ENCODE results near the gene SPG7. TPM values are rescaled to one million over a fixed set of nuclear protein-coding genes. Genes with fewer than 3 reads are reported as not detected.

SPG7 gene
- total and polyA plus RNA-seq, 5 experiments from 2014 or later = 44.8 to 169 (median 58.2) TPM

DNA sequence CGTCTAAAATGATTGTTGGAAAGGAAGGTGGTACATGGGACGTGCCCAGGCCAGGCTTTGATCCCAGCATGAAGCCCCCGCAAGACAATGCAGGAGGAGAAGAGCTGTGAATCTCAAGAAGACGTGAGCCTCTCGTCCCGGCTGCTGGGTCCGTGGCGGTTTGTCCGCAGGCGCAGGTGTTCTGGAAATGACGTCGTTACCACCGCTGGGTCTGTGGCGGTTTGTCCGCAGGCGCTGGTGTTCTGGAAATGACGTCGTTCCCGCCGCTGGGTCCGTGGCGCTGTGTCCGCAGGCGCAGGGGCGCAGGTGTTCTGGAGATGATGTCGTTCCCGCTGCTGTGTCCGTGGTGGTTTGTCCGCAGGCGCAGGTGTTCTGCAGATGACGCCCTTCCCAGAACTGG is 14.1 kb downstream of the SPG7 start:
- POLR2A ChIA-PET = no interaction called here
- Mint-ChIP-seq H3K27me3 (no peaks in the 10 kb centered on the region), H3K27ac (no peak overlapping the region), H3K9me3 (no peaks in the 10 kb centered on the region), H3K36me3 (peaks cover 0 to 92% (median 27%) of the 10 kb centered on the region in 3 donors), H3K4me1 (peaks cover 7 to 16% (median 9%) of the 10 kb centered on the region in 4 donors), H3K4me3 (no peak overlapping the region)
- no peak for ATAC-seq
- no peak for DNase-seq

DNA sequence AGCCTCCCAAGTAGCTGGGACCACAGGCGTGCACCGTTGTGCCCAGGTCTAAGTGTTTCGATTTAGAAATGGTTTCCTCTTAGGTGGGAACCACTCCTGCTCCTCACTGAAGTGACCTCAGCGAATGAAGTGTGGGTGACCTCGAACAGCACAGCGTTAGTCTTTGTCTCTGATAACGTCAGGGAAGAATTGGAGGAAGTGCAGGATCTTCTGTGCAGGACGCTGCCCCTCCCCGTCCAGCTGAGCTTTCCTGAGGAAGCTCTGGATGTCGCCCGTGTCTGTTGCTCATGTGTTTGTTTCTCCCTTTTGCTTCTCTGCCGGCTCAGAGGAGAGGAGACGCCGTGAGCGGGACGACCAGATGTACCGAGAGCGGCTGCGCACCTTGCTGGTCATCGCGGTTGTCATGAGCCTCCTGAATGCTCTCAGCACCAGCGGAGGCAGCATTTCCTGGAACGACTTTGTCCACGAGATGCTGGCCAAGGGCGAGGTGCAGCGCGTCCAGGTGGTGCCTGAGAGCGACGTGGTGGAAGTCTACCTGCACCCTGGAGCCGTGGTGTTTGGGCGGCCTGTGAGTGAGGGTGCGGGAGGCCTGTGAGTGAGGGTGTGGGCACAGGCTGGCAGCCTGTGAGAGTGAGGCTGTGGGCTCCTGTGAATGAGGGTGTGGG is 15.6 kb downstream of the SPG7 start:
- H3K9me3 Mint-ChIP-seq = no peaks in the 10 kb centered on the region
- POLR2A ChIA-PET = interaction anchor here (0.8 kb wide), 1 partner anchor 10 kb away, joined by 3 read pairs; no protein-coding TSS in a partner anchor
- H3K27ac Mint-ChIP-seq = no peak overlapping the region
- no peak for DNase-seq
- ATAC-seq = no peak
- H3K4me1 Mint-ChIP-seq = peaks cover 0 to 9% (median 7%) of the 10 kb centered on the region in 4 donors
- H3K36me3 Mint-ChIP-seq = peaks cover 0 to 91% (median 17%) of the 10 kb centered on the region in 3 donors
- H3K27me3 Mint-ChIP-seq = no peaks in the 10 kb centered on the region
- H3K4me3 Mint-ChIP-seq = no peak overlapping the region

DNA sequence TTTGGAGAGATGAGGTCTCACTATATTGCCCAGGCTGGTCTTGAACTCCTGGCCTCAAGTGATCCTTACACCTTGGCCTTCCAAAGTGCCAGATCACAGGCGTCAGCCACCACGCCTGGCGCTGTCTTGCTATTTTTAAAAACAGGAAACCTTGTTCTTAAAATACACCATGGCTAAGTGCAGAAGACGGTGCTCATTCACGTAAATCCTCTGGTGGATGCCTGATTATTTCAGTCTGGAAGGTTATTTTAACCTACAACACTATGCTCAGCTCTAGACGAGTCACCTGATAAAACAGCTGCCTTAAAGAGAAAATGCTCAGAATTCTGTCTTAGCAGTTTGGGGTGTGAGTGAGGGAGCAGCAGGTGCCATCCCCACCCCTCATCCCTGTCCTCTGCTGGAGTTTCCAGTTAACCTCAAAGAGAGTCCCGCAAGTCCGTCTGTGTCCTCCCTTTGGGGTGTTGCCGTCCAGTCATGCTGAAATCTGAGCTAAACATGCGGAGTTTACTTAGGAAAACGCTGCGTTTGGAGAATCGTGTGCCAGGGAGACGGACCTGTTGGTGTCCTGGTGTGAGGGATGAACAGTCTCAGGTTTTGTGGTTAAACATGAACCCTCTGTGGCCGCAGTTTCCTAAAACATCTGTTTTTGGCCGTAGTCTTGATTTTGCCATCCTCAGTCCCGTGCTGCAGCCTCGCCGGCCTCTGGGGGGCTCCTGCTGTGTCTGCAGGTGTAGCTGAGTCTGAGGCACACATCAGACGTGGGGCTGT is 17.1 kb downstream of the SPG7 start:
- POLR2A ChIA-PET = interaction anchor here (0.6 to 1.2 kb wide), 4 partner anchors 14 to 35 kb away, joined by 3 to 8 read pairs (median 4); partner anchors contain the start of gene SPG7
- Mint-ChIP-seq H3K27ac (peak overlapping the region in 1 of 10 donors; percentile 41), H3K27me3 (no peaks in the 10 kb centered on the region), H3K4me1 (peaks cover 0 to 8% (median 3%) of the 10 kb centered on the region in 4 donors), H3K4me3 (no peak overlapping the region), H3K9me3 (no peaks in the 10 kb centered on the region), H3K36me3 (peaks cover 0 to 92% (median 25%) of the 10 kb centered on the region in 3 donors)
- ATAC-seq (no peak), DNase-seq (no peak)

DNA sequence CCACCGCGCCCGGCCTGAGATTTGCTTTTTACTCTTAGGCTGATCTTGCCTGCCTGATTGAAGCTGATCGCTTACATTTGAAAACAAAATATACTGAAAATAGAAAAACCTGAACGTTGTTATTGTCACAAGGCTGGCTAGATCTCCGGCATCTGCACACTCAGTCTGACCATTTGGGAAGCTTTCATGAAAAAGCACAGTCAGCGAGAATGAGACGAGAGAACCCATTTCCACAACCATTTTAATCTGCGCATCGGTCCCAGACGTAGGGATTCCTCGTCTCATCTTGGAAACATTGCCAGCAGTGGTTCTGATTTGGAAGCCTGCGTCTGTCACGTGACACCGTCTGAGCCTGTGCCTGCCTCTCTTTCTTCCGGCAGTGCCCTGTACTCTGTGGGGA is 20.9 kb downstream of the SPG7 start:
- no peaks in the 10 kb centered on the region for H3K9me3 Mint-ChIP-seq
- no peak for ATAC-seq
- H3K27ac Mint-ChIP-seq = peak overlapping the region in 2 of 10 donors; percentile 11 to 72
- no peak for DNase-seq
- no peak overlapping the region for H3K4me3 Mint-ChIP-seq
- POLR2A ChIA-PET = interaction anchor here (0.6 to 0.7 kb wide), 2 partner anchors 21 to 136 kb away, joined by 3 read pairs; partner anchors contain the start of gene SPG7
- H3K27me3 Mint-ChIP-seq = no peaks in the 10 kb centered on the region
- H3K4me1 Mint-ChIP-seq = peaks cover 2 to 17% (median 9%) of the 10 kb centered on the region in 4 donors
- peaks cover 0 to 78% (median 23%) of the 10 kb centered on the region in 3 donors for H3K36me3 Mint-ChIP-seq

DNA sequence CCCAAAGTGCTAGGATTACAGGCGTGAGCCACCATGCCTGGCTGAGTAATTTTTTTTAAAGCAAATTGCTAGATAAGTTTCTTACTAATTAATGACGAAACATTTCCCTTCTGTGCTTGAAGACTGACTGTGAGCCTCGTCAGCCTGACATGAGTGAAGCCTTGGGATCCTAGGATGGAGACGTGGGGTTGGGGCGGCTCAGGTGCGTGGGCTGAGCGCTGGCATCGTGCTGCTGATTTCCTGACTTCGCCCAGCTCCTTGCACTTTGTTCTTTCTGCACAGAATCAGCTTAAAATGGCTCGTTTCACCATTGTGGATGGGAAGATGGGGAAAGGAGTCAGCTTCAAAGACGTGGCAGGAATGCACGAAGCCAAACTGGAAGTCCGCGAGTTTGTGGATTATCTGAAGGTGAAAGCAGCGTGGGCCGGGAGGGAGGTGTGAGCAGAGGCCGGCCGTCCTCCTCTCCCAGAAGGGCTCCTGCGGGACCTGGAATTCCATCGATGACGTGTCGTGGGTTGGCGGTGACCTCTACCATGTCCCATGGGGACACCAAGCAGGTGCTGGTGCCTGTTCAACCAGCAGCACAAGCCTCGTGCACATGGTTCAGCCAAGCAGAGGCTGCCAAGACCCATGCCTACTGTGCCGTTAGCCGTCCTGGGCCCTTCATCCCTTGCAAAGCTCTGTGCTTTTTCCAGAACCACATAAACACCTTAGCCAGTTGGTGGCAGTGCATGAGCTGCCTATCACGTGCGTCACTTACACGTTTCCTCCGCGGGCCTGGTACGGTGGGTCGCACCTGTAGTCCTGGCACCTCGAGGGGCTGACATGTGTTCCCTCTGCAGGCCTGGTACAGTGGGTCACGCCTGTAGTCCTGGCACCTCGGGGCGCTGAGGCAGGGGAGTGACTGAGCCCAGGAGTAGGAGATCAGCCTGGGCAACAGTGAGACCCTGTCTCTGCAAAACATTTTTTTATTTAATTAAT is 22.5 kb downstream of the SPG7 start:
- Mint-ChIP-seq H3K4me3 (no peak overlapping the region), H3K9me3 (no peaks in the 10 kb centered on the region), H3K27ac (peak overlapping the region in 1 of 10 donors; percentile 57), H3K36me3 (peaks cover 0 to 65% (median 14%) of the 10 kb centered on the region in 3 donors), H3K4me1 (peaks cover 7 to 23% (median 22%) of the 10 kb centered on the region in 4 donors), H3K27me3 (no peaks in the 10 kb centered on the region)
- POLR2A ChIA-PET = no interaction called here
- no peak for ATAC-seq
- no peak for DNase-seq

DNA sequence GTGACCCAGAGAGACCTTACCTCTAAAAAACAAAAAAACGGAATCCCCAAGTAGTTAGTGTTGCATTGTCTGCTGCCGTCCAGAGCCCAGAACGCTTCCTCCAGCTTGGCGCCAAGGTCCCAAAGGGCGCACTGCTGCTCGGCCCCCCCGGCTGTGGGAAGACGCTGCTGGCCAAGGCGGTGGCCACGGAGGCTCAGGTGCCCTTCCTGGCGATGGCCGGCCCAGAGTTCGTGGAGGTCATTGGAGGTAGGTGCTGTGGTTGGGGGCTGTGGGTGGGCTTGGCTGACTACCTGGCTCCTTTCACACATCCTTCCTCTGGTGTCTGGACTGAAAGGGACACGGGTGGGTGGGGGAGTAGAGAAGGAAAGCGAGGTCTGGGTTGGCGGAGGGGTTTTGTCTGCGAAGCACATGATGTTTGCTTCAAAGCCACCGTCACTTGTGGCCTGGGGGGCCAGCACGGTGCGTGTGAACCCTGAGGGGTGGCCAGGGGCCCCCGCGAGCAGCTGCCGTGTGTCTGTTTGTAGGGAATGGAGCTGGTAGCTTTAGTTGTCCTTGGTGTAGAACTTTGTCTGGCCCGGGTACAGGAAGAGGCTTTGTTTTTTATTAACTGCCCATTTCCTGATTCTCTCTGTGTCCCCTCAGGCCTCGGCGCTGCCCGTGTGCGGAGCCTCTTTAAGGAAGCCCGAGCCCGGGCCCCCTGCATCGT is 23.8 kb downstream of the SPG7 start:
- peak overlapping the region in 3 of 10 donors; percentile 25 to 52 (median 40) for H3K27ac Mint-ChIP-seq
- H3K4me3 Mint-ChIP-seq = no peak overlapping the region
- POLR2A ChIA-PET = interaction anchor here (1.9 kb wide), 1 partner anchor 43 kb away, joined by 9 read pairs; no protein-coding TSS in a partner anchor
- no peak for DNase-seq
- H3K27me3 Mint-ChIP-seq = no peaks in the 10 kb centered on the region
- H3K4me1 Mint-ChIP-seq = peaks cover 7 to 23% (median 22%) of the 10 kb centered on the region in 4 donors
- peaks cover 0 to 55% (median 11%) of the 10 kb centered on the region in 3 donors for H3K36me3 Mint-ChIP-seq
- H3K9me3 Mint-ChIP-seq = no peaks in the 10 kb centered on the region
- ATAC-seq = no peak

DNA sequence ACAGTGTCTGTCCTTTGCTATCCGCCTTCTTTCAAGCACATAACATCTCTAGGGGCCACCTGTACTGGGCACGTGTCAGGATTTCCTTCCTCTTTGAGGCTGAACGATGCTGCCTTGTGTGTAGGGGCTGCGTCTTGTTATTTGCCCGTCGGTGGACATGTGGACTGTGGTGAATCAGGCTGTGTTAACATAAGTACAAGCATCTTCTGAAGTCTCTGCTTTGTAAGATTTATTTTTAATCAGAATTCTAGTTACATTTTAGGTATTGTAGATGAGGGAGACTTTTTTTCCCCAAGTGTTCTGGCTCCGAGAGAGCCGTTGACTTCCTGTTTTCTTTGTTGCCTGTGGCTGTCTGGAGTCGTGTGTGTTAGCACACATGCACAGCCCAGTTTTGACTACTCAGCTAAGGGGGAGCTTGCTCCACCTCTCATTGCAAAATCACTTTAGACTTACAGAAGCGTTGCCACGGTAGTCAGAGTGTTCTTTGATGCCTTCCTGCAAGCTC is 26.1 kb downstream of the SPG7 start:
- peaks cover 0 to 43% (median 3%) of the 10 kb centered on the region in 3 donors for H3K36me3 Mint-ChIP-seq
- peak overlapping the region; percentile 84 to 98 (median 94) for H3K27ac Mint-ChIP-seq
- peak; percentile 93 to 96 for ATAC-seq
- H3K27me3 Mint-ChIP-seq = no peaks in the 10 kb centered on the region
- peak overlapping the region; percentile 36 to 80 (median 70) for H3K4me3 Mint-ChIP-seq
- DNase-seq = peak in 9 of 10 donors; percentile 36 to 81 (median 56)
- no peaks in the 10 kb centered on the region for H3K9me3 Mint-ChIP-seq
- H3K4me1 Mint-ChIP-seq = peaks cover 7 to 23% (median 22%) of the 10 kb centered on the region in 4 donors
- POLR2A ChIA-PET = interaction anchor here (0.5 to 2.6 kb wide), 13 partner anchors 13 to 289 kb away, joined by 3 to 19 read pairs (median 5); partner anchors contain the start of genes ANKRD11, RPL13 and SPG7

DNA sequence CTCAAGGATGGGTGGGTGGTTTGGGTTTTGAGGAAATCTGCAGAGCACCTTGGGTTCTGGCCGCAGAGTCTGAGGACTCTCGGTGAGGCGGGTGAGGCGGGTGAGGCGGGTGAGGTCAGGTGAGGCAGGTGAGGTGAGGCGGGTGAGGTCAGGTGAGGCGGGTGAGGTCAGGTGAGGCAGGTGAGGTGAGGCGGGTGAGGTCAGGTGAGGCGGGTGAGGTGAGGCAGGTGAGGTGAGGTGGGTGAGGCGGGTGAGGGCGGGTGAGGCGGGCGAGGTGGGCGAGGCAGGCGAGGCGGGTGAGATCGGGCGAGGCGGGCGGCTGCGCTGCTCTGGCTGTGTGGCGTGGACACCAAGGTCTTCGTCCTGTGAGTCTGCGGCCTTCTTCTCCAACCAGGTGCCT is 28.2 kb downstream of the SPG7 start:
- Mint-ChIP-seq H3K4me3 (no peak overlapping the region), H3K27ac (peak overlapping the region in 7 of 10 donors; percentile 35 to 91 (median 62)), H3K4me1 (peaks cover 7 to 25% (median 23%) of the 10 kb centered on the region in 4 donors), H3K27me3 (no peaks in the 10 kb centered on the region), H3K36me3 (peaks cover 0 to 35% (median 0%) of the 10 kb centered on the region in 3 donors), H3K9me3 (no peaks in the 10 kb centered on the region)
- POLR2A ChIA-PET = interaction anchor here (0.9 to 1.1 kb wide), 2 partner anchors 10 to 13 kb away, joined by 4 read pairs; no protein-coding TSS in a partner anchor
- DNase-seq (no peak), ATAC-seq (no peak)

DNA sequence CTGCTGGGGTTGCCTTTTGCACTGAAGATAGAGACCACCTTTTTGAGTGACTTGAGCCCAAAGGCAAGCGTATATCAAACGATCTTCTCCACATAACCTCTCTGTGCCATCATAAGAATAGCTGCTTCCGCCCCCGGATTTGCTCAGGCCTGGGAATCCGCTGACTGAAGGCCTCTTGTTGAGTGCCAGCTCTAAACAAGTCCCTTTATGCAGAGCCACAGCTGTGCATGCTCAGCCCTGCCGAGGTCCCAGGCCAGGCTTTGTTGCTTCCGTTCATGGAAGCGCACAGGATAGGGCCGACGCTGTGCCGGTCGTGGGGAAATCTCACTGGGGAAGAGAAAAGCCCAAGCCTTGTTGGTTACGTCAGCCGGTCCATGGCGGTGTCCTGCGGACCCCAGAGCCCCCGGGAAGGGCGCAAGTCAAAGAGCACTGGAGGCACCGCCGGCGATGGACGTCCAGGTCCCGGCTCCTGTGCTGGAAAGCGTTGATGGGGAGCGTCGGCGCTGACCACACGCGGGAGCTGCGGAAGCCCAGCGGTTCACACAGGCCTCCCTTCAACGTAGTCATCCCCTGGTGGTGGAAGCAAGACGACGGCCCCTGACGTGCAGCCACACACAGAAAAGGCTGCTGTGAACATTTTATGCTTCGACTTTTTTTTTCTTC is 28.8 kb downstream of the SPG7 start:
- Mint-ChIP-seq H3K4me1 (peaks cover 7 to 26% (median 23%) of the 10 kb centered on the region in 4 donors), H3K27ac (peak overlapping the region; percentile 13 to 91 (median 50)), H3K27me3 (no peaks in the 10 kb centered on the region), H3K36me3 (peaks cover 0 to 31% (median 0%) of the 10 kb centered on the region in 3 donors), H3K9me3 (no peaks in the 10 kb centered on the region), H3K4me3 (peak overlapping the region in 2 of 10 donors; percentile 18 to 24)
- DNase-seq = no peak
- no peak for ATAC-seq
- POLR2A ChIA-PET = interaction anchor here (0.9 to 1.9 kb wide), 3 partner anchors 9 to 29 kb away, joined by 4 to 6 read pairs (median 4); partner anchors contain the start of gene SPG7

DNA sequence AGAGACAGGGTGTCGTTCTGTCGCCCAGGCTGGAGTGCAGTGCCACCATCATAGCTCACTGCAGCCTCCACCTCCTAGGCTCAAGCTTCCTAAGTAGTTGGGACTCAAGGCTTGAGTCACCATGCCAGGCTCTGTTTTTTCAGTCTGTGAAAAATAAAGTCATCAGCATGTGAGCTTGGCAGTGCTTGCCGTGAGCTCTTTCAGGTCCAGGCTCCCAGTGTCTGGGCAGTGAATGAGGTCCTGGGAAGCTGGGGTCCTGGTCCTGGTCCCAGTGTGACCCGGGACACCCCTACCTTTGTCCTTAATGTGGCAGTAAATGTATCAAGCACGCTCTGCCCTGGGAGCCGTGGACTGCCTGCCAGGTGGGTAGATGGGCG is 29.3 kb downstream of the SPG7 start:
- no peaks in the 10 kb centered on the region for H3K27me3 Mint-ChIP-seq
- peaks cover 0 to 30% (median 0%) of the 10 kb centered on the region in 3 donors for H3K36me3 Mint-ChIP-seq
- H3K4me3 Mint-ChIP-seq = no peak overlapping the region
- ATAC-seq = no peak
- no peaks in the 10 kb centered on the region for H3K9me3 Mint-ChIP-seq
- POLR2A ChIA-PET = interaction anchor here (1.1 to 1.9 kb wide), 2 partner anchors 8 to 30 kb away, joined by 4 to 6 read pairs; partner anchors contain the start of gene SPG7
- DNase-seq = no peak
- H3K27ac Mint-ChIP-seq = peak overlapping the region in 7 of 10 donors; percentile 21 to 71 (median 35)
- H3K4me1 Mint-ChIP-seq = peaks cover 7 to 26% (median 22%) of the 10 kb centered on the region in 4 donors
